ACHN (cell line): ENCODE results near the gene TRIM46.
A peak's percentile ranks its signal among the peaks of the same experiment; 100 is the strongest.
"Not testable (repeated sequence)": the region's sequence is repeated elsewhere in the genome, so short reads cannot be mapped to it uniquely, and the experiment has no call there.

ENCODE experiments used
- DNase-seq: peaks from one replicate; pipeline ENCODE4 v3.0.0-alpha.2; 2015
- in situ Hi-C: cut with HindIII; loops from 2 replicates; pipeline ENCODE4 v1.10.0; 2017; ENCODE audit warnings: low sequenced_read_pairs, low pct_ligation_motif_present, low pct_unique_long_range_greater_than_20kb

TRIM46 gene

DNA sequence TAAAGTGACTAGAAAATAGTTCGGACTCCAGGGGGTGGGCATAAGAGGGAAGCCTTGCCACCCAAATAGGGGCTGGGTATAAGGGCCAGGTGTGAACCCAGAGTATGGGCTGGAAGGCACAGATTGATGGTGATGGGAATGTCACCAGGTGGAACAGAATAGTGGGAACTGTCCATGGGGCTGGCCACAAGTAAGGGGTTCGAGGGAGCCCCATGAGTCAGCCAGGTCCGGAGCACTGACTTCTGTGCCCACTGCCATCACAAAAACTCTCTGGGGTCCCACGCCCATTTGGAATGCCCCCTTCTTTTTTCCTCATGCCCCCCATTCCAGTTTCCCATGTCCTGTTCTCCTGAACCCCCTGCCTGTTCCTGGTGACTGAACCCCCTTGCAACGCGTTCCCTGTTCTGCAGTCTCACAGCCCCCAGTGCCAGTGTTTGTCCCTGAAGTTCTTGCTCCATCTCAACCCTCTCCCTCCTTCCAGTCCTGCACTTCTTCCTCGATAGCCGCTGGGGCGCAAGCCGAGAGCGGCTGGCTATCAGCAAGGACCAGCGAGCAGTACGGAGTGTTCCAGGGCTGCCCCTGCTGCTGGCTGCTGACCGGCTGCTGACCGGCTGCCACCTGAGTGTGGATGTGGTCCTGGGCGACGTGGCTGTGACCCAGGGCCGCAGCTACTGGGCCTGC, 7.9 kb downstream of the TRIM46 start:
- in situ Hi-C loops, result no loop called here
- no peak for DNase-seq

GRCh38 chr1:155182052-155182550, 8.5 kb downstream of the TRIM46 start:
- no peak for DNase-seq
- in situ Hi-C loops, result no loop called here

GRCh38 chr1:155183775-155184221, 10.1 kb downstream of the TRIM46 start:
- in situ Hi-C loops, result no loop called here
- DNase-seq, result no peak

- no peak for DNase-seq
- in situ Hi-C loops, result no loop called here
These were observed 10.7 kb downstream of the TRIM46 start for GRCh38 chr1:155184351-155184811.

GRCh38 chr1:155184835-155185782, 11.5 kb downstream of the TRIM46 start:
- DNase-seq, result no peak
- in situ Hi-C loops, result no loop called here

DNA sequence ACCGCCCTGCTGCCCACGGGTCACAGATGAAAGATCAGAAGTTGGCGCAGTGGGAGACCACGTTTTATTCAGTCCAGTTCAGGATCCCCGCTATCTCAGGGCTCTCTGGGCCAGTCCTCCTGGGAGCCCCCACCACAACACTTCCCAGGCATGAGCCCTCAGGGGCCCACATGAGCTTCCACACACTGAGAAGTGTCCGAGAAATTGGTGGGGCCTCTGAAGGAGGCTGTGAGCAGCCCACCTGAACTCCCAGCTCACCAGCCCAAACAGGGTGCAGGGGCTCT, 12.1 kb downstream of the TRIM46 start:
- in situ Hi-C loops, result no loop called here
- DNase-seq, result no peak

DNA sequence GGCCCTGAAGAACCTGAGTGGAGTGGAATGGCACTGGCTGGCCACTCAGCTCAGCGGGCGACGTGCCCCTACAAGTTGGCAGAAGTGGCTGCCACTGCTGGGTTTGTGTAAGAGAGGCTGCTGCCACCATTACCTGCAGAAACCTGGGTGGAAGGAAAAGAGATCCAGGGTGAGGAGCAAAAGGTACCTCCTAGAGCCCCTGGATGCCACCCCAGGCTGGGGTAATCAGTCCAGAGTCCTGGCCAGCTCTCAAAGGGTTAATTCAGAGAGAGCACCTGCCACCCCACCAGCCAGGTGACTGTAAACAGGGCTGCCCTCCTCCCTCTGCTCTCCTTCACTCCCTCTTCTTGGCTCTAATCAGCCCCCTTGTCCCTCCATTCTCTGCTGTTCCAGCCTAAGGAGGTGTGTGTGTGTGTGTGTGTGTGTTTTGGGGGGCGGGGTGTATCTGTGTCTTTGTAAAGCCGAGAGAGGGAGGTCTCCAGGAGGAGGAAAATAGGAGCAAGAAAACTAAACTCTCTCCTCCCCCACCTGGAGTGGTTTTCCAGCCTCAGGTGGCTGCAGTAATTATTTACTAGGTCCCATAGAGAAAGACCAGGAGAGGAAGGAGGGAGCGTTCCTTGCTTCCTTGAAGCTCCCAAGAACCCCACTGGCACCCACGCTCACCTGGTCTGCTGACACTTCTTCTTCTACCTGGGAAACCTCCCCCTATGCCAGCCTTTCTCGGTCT, 12.6 kb downstream of the TRIM46 start:
- in situ Hi-C loops, result no loop called here

GRCh38 chr1:155186794-155187455, 13.3 kb downstream of the TRIM46 start:
- DNase-seq, result no peak
- in situ Hi-C loops, result no loop called here

More for the DNA sequence above, 12.6 kb downstream of the TRIM46 start:
- DNase-seq, result no peak

DNA sequence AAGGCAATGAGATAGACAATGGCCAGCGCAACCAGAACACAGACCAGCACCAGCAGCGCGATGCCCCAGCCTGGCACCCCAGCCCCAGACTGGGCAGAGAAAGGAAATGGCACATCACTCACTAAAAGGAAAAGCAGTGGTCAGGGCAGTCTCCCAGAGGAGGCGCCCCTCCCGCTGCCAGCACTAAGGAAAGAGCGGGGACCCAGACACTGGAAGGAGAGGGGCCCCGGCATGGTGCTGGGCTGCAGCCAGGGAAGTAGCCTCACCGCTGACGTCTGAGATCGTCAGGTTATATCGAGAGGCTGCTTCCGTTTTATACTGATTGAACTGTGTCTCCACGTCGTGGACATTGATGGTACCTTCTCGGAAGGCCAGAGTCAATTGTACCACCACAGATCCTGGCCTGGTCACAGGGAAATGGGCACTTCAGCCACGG, 13.8 kb downstream of the TRIM46 start:
- in situ Hi-C loops, result no loop called here
- DNase-seq, result no peak

- in situ Hi-C loops, result no loop called here
These were observed 14.6 kb downstream of the TRIM46 start for GRCh38 chr1:155188268-155188667.

GRCh38 chr1:155189926-155190325, 16.3 kb downstream of the TRIM46 start:
- in situ Hi-C loops, DNase-seq: not testable (repeated sequence)

More at GRCh38 chr1:155188268-155188667, 14.6 kb downstream of the TRIM46 start:
- DNase-seq, result no peak

DNA sequence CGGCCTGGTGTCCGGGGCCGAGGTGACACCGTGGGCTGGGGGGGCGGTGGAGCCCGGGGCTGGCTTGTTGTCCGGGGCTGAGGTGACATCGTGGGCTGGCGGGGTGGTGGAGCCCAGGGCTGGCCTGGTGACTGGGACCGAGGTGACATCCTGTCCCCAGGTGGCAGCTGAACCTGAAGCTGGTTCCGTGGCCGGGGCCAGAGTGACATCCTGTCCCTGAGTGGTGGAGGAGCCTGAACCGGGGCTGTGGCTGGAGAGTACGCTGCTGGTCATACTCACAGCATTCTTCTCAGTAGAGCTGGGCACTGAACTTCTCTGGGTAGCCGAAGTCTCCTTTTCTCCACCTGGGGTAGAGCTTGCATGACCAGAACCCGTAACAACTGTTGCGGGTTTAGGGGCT, 18.3 kb downstream of the TRIM46 start:
- in situ Hi-C loops, result no loop called here
- DNase-seq, result no peak

DNA sequence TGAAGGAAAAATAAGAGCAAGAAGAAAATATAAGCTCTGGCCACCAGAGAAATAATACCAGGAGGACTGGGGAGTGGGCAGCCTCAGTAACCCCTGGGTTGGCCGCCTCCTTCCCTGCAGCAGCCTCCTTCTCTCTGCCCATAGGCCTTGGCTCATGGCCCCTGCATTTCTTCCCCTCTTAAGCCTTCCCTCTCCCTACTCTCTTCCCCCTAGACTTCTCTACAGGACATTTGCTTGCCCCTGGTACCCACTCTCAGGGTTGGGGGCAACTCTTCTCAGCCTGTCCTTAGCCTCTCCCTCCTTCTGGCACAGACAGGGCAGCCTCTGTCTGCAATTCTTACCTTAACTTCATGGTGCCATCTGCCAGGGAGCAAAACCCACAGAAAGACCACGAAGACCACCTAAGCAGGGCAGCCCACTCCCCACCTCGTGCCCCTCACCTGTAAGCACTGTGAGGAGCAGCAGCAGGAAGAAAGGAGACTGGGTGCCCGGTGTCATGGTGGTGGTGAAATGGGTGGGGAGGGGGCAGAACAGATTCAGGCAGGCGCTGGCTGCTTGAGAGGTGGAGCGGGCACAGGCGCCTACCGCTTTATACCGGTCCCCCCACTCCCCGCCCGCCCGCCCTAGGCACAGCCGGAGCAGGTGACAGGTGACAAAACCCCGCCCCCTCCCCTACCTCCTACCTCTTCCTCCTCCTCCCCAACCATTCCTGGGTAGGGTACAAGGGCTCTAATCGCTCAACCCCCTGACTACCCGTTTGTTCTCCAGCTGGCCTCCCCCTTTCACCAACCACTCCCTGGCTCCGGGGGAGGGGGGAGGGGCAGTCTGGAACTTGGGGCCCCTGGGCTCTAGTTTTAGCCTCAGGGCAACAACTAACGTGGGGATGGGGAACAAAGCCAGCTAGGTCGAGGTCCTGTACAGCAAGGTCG, 19.0 kb downstream of the TRIM46 start:
- no peak for DNase-seq
- in situ Hi-C loops, result no loop called here

GRCh38 chr1:155193275-155193990, 19.8 kb downstream of the TRIM46 start:
- in situ Hi-C loops, result no loop called here
- DNase-seq, result peak; percentile 92

- in situ Hi-C loops, DNase-seq: not testable (repeated sequence)
These were observed 20.3 kb downstream of the TRIM46 start for GRCh38 chr1:155193991-155194240.

DNA sequence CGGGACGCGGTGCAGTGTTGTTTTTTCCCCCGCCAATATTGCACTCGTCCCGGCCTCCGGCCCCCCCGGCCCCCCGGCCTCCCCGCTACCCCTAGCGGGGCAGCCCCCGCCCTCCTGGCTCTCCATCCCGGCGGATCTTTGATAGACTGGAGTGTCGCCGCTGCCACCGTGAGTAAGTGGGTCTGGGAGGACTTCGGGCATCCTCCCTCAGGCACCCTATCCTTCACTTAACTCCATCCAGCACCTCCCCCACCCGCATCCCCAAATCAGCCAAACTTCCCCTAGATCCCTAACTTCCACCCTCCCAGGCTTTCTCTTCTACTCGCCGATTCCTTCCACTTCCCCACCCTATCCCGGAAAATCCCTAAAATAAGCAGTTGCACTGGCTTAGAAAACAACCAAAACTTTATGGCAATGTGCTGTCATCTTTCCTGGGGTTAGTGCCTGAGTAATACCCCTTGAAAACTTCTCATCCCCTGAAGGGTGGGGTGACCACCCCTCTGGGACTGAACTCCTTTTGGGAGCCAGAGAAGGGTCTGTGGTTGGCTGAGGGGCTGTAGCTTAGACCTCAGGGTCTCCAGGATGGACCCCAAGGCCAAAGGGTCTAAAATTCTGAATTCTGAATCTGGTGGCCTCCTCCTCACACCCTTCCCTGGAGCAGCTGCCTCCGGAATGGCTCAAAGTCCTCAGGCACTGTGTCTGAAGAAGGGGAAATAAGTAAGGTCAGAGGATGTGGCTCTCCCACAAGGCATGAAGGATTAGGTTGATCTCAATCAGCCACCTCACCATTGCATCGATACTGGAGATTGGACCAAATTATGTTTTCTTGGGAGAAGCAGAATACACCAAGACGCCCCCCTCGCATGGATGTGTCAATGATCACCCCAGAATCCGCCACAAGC, 21.8 kb downstream of the TRIM46 start:
- in situ Hi-C loops, result no loop called here
- DNase-seq, result no peak
